Measurements from ENCODE around the gene HSPA9.

The HSPA9 gene

GRCh38 chr5:138596105-138596881 lies 21.1 kb upstream of the HSPA9 start:
- in situ Hi-C loops (cut with HindIII; ENCODE audit: low sequenced_read_pairs), result no loop called here

GRCh38 chr5:138595180-138595795 lies 20.1 kb upstream of the HSPA9 start:
- in situ Hi-C loops (cut with HindIII; ENCODE audit: low sequenced_read_pairs), result no loop called here

- in situ Hi-C loops (cut with HindIII; ENCODE audit: low sequenced_read_pairs), result no loop called here
These were observed 19.3 kb upstream of the HSPA9 start for GRCh38 chr5:138594305-138595058.

GRCh38 chr5:138588013-138588788 lies 13.0 kb upstream of the HSPA9 start:
- in situ Hi-C loops (cut with HindIII; ENCODE audit: low sequenced_read_pairs), result no loop called here

GRCh38 chr5:138585157-138585556 lies 10.0 kb upstream of the HSPA9 start:
- in situ Hi-C loops (cut with HindIII; ENCODE audit: low sequenced_read_pairs), result no loop called here

GRCh38 chr5:138583984-138584637 lies 8.9 kb upstream of the HSPA9 start:
- in situ Hi-C loops (cut with HindIII; ENCODE audit: low sequenced_read_pairs), result no loop called here

GRCh38 chr5:138582959-138583358 lies 7.8 kb upstream of the HSPA9 start:
- in situ Hi-C loops (cut with HindIII; ENCODE audit: low sequenced_read_pairs), result no loop called here

GRCh38 chr5:138580777-138581176 lies 5.6 kb upstream of the HSPA9 start:
- in situ Hi-C loops (cut with HindIII; ENCODE audit: low sequenced_read_pairs), result no loop called here

- in situ Hi-C loops (cut with HindIII; ENCODE audit: low sequenced_read_pairs), result no loop called here
These were observed 4.8 kb upstream of the HSPA9 start for GRCh38 chr5:138580001-138580400.

- in situ Hi-C loops (cut with HindIII; ENCODE audit: low sequenced_read_pairs), result no loop called here
These were observed 4.3 kb upstream of the HSPA9 start for GRCh38 chr5:138579517-138579863.

- in situ Hi-C loops (cut with HindIII; ENCODE audit: low sequenced_read_pairs), result no loop called here
These were observed 2.3 kb upstream of the HSPA9 start for GRCh38 chr5:138577452-138577851.

- in situ Hi-C loops (cut with HindIII; ENCODE audit: low sequenced_read_pairs), result no loop called here
These were observed 432 bp downstream of the HSPA9 start for GRCh38 chr5:138574744-138575193.

GRCh38 chr5:138573949-138574670 lies 1.1 kb downstream of the HSPA9 start:
- in situ Hi-C loops (cut with HindIII; ENCODE audit: low sequenced_read_pairs), result no loop called here

GRCh38 chr5:138573223-138573622 lies 2.0 kb downstream of the HSPA9 start:
- in situ Hi-C loops (cut with HindIII; ENCODE audit: low sequenced_read_pairs), result no loop called here

GRCh38 chr5:138570871-138571270 lies 4.3 kb downstream of the HSPA9 start:
- in situ Hi-C loops (cut with HindIII; ENCODE audit: low sequenced_read_pairs), result no loop called here

- in situ Hi-C loops (cut with HindIII; ENCODE audit: low sequenced_read_pairs), result no loop called here
These were observed 5.4 kb downstream of the HSPA9 start for GRCh38 chr5:138569782-138570181.

GRCh38 chr5:138568061-138568824 lies 7.0 kb downstream of the HSPA9 start:
- in situ Hi-C loops (cut with HindIII; ENCODE audit: low sequenced_read_pairs), result no loop called here

- in situ Hi-C loops (cut with HindIII; ENCODE audit: low sequenced_read_pairs), result no loop called here
These were observed 8.4 kb downstream of the HSPA9 start for GRCh38 chr5:138566792-138567191.
